Measurements from ENCODE around the gene ART5. TPM values are rescaled to one million over a fixed set of nuclear protein-coding genes. Genes with fewer than 3 reads are reported as not detected.
"Not testable (repeated sequence)": the region's sequence is repeated elsewhere in the genome, so short reads cannot be mapped to it uniquely, and the experiment has no call there.

The ART5 gene
- polyA plus RNA-seq, 6 donors from 2014 or later: not detected

DNA sequence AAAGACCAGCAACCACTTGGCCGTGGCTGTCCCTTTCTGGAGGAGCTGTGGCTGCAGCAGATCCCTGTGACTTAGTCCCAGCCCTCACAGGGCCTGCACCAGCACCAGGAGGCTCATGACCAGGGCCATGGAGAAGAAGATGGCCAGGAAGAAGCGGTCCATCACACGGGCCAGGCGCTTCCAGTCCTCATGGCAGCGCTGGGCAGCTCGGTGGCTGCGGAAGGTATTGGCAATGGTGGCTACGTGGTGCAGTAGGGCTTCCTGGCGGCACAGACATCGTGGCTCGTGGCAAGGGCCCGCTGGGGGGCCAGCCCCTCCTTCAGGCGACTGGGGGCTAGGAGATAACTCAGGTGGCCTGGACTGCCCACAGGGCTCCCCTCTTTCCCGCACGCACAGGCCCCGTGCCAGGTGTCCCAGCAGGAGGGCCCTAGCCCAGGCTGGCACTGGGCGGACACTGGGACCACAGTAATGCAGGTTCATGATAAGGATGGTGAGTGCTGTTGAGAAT, 24.3 kb upstream of the ART5 start:
- DNase-seq: no peak
- Mint-ChIP-seq H3K4me1 (peaks cover 0 to 4% (median 0%) of the 10 kb centered on the region in 3 donors), H3K4me3 (no peak overlapping the region), H3K36me3 (peaks cover 25 to 46% of the 10 kb centered on the region in 2 donors), H3K27ac (peak overlapping the region in 2 of 6 donors; percentile 53 to 73), H3K9me3 (no peaks in the 10 kb centered on the region), H3K27me3 (no peaks in the 10 kb centered on the region)
- no peak for ATAC-seq (ENCODE audit: low read depth in 2 of 2)

DNA sequence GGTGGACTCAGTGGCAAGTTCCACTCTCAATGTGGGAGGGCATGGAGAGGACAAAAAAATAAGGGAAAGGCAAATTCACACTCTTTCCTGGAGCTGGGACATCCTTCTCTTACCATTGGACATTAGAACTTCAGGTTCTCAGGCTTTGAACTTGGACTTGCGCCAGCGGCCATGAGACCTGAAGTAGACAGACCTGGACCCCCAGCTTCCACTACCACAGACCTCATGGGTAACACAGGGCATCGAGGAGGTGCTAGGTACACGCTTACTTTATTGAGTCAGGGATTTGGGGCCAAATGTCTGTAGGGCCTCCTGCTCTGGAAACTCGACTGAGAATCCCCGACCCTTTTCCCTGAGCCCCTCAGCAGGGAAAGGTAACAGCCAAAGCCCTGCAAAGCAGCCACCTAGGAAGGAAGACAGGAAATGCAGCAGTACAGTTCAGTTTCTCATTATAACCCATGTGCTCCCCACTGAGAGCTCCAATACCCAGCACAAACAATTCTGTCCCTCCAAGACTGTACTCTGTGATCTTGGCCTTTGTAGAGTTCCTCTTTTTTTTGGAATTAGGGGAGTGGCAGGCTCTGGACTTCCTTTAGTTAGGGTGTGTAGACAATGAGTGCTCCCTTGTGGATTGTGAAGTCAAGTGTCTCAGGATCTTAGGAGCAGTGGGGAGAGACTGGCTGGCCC, 23.7 kb upstream of the ART5 start:
- ATAC-seq (ENCODE audit: low read depth in 2 of 2) (no peak), DNase-seq (no peak)
- Mint-ChIP-seq H3K27me3 (no peaks in the 10 kb centered on the region), H3K4me1 (peaks cover 0 to 4% (median 0%) of the 10 kb centered on the region in 3 donors), H3K27ac (peak overlapping the region in 3 of 6 donors; percentile 28 to 75 (median 73)), H3K9me3 (no peaks in the 10 kb centered on the region), H3K4me3 (no peak overlapping the region), H3K36me3 (peaks cover 25 to 40% of the 10 kb centered on the region in 2 donors)

DNA sequence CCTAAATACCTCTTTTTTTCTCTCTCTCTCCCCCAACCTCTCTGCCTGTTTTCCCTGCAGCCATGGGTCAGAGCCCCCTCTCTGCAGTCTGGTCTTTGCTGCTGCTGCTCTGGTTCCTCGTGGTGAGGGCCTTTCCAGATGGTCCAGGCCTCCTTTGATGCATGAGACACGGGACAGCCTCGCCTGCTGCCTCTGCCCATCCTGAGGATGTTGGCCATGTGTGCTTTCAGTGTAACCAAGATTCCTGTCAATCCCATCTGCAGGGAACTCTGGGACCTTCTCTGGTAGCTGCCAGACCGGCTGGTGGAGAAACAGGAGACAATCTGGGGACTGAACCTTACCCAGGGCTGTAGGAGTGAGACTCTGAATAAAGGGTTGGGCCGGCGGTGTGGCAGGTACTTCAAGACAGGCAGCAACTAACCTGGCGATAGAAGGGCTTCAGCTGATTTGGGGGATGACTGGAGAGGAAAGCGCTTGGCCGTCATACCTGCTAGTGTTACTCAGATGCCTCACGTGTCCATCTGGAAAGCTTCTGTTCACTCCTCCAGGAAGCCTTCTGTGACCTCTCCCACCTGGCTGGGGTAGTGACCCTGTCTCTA, 22.3 kb upstream of the ART5 start:
- peaks cover 15 to 26% of the 10 kb centered on the region in 2 donors for H3K36me3 Mint-ChIP-seq
- no peaks in the 10 kb centered on the region for H3K9me3 Mint-ChIP-seq
- H3K27me3 Mint-ChIP-seq: peaks cover 0 to under 1% (median 0%) of the 10 kb centered on the region in 3 donors
- peaks cover 0 to 4% (median 0%) of the 10 kb centered on the region in 3 donors for H3K4me1 Mint-ChIP-seq
- H3K4me3 Mint-ChIP-seq: no peak overlapping the region
- DNase-seq (no peak), ATAC-seq (ENCODE audit: low read depth in 2 of 2) (no peak)
- peak overlapping the region in 2 of 6 donors; percentile 14 to 27 for H3K27ac Mint-ChIP-seq

DNA sequence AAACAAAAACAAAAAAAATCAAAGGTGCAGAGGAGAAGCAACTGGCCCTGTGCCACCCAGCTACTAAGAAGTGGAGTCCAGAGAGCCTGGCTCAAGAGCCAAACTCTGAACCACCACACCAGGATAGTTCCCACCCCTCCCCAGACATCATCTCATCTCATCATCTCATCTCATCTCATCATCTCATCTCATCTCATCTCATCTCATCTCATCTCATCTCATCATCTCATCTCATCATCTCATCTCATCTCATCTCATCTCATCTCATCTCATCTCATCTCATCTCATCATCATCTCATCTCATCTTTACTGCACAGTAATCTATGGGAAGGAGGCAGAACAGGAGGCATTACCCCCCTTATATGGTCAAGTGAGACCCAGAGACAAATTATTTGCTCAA, 21.1 kb upstream of the ART5 start:
- peaks cover 0 to 4% (median 0%) of the 10 kb centered on the region in 3 donors for H3K4me1 Mint-ChIP-seq
- no peak for ATAC-seq (ENCODE audit: low read depth in 2 of 2)
- no peak overlapping the region for H3K27ac Mint-ChIP-seq

DNA sequence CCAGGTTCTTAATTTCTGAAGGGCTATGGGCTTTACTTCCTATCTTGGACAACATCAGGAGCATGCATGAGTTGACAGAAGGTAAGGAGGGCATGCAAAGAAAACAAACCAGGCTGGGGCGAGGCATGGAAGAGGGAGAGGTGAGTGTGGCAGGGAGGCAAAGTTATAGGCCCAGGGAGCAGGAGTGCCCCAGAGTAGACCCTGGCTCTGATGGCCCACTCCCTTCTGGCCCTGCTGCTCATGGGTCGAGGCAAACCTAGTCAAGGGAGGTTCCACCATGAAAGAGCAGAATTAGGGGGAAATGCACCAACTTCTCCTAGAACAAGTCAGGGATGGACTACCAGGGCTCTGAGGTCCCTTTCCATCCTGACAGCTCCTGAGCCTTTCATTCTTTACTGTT, 19.2 kb upstream of the ART5 start:
- Mint-ChIP-seq H3K27ac (no peak overlapping the region), H3K4me1 (peaks cover 0 to 4% (median 0%) of the 10 kb centered on the region in 3 donors), H3K4me3 (no peak overlapping the region), H3K27me3 (peaks cover 8 to 12% (median 10%) of the 10 kb centered on the region in 3 donors), H3K9me3 (no peaks in the 10 kb centered on the region), H3K36me3 (peaks cover 11 to 13% of the 10 kb centered on the region in 2 donors)
- ATAC-seq (ENCODE audit: low read depth in 2 of 2): no peak
- no peak for DNase-seq

More for the DNA sequence above, 21.1 kb upstream of the ART5 start:
- Mint-ChIP-seq H3K27me3 (peaks cover 6 to 10% (median 8%) of the 10 kb centered on the region in 3 donors), H3K4me3 (no peak overlapping the region), H3K9me3 (no peaks in the 10 kb centered on the region), H3K36me3 (peaks cover 12 to 17% of the 10 kb centered on the region in 2 donors)
- no peak for DNase-seq

DNA sequence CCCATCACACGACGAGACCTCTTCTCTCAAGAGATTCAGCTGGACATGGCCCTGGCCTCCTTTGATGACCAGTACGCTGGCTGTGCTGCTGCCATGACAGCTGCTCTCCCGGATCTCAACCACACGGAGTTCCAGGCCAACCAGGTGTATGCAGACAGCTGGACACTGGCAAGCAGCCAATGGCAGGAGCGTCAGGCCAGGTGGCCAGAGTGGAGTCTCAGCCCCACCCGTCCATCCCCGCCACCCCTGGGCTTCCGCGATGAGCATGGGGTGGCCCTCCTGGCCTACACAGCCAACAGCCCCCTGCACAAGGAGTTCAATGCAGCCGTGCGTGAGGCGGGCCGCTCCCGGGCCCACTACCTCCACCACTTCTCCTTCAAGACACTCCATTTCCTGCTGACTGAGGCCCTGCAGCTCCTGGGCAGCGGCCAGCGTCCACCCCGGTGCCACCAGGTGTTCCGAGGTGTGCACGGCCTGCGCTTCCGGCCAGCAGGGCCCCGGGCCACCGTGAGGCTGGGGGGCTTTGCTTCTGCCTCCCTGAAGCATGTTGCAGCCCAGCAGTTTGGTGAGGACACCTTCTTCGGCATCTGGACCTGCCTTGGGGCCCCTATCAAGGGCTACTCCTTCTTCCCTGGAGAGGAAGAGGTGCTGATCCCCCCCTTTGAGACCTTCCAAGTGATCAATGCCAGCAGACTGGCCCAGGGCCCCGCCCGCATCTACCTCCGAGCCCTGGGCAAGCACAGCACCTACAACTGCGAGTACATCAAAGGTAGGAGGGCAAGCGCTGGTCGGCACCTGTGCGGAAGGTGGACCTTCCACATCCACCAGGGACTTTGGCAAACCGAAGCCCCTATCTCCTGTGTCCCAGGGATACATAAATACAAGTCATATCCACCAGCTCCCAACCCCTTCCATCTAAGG, 18.1 kb upstream of the ART5 start:
- Mint-ChIP-seq H3K27ac (peak overlapping the region in 1 of 6 donors; percentile 35), H3K27me3 (peaks cover 8 to 15% (median 10%) of the 10 kb centered on the region in 3 donors), H3K4me3 (no peak overlapping the region), H3K4me1 (peaks cover 0 to 4% (median 0%) of the 10 kb centered on the region in 3 donors), H3K9me3 (no peaks in the 10 kb centered on the region), H3K36me3 (peaks cover 0 to 6% of the 10 kb centered on the region in 2 donors)
- DNase-seq: no peak
- no peak for ATAC-seq (ENCODE audit: low read depth in 2 of 2)

DNA sequence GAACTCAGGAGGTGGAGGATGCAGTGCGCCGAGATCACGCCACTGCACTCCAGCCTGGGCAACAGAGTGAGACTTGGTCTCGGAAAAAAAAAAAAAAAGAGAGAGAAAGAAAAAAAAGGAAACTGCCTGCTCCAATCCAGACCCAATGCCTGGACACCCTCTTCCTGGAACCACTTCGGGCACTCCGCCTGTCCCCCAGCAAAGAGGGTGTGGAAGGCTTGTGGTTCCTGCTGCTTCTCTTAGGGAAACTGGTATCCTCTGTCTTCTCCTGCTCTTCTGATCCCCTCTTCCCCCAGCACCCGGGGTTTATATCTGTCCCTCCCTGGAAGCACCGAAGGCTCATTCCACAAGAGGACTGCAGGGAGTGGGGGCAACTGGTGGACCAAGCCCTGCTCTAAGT, 16.5 kb upstream of the ART5 start:
- DNase-seq (no peak), ATAC-seq (ENCODE audit: low read depth in 2 of 2) (no peak)
- Mint-ChIP-seq H3K36me3 (no peaks in the 10 kb centered on the region), H3K9me3 (no peaks in the 10 kb centered on the region), H3K27me3 (peaks cover 8 to 15% (median 10%) of the 10 kb centered on the region in 3 donors), H3K27ac (no peak overlapping the region), H3K4me1 (peaks cover 0 to 4% (median 0%) of the 10 kb centered on the region in 3 donors), H3K4me3 (no peak overlapping the region)

DNA sequence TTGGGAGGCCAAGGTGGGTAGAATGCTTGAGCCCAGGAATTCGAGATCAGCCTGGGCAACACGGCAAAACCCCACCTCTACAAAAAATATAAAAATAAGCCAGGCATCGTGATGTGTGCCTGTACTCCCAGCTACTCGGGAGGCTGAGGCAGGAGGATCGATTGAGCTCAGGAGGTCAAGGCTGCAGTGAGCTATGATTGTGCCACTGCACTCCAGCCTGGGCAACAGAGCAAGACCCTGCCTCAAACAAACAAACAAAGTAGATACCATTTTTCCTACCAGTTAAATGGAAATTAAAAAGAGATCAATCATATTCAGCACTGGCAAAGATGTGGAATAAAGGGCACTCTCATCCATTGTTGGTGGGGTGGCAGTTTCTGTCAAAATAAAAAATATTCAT, 15.5 kb upstream of the ART5 start:
- H3K4me1 Mint-ChIP-seq; DNase-seq; ATAC-seq (ENCODE audit: low read depth in 2 of 2); H3K9me3 Mint-ChIP-seq; H3K4me3 Mint-ChIP-seq; H3K36me3 Mint-ChIP-seq: not testable (repeated sequence)
- Mint-ChIP-seq H3K27me3 (peaks cover 8 to 15% (median 10%) of the 10 kb centered on the region in 3 donors), H3K27ac (peak overlapping the region in 1 of 6 donors; percentile 42)

DNA sequence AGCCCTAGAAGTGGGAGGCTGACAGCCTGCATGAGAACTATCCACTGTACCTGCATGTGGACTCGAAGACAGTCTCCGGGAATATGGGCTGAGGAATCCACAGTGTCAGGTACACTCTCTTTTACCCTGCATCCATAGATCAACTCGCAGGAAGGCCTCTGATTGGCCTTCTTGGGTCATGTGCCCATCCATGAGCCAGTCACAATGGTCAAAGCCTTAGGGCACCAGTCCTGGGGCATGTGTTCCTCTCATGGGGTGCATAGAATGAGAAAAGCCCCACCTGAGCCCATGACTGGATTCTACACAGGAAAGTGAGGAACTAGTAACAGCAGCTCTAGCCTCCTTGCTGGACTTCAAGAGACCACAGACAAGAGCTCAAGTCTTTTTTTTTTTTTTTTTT, 13.8 kb upstream of the ART5 start:
- H3K36me3 Mint-ChIP-seq: no peaks in the 10 kb centered on the region
- no peaks in the 10 kb centered on the region for H3K9me3 Mint-ChIP-seq
- H3K4me1 Mint-ChIP-seq: no peaks in the 10 kb centered on the region
- DNase-seq (no peak), ATAC-seq (ENCODE audit: low read depth in 2 of 2) (no peak)
- peaks cover 10 to 29% (median 22%) of the 10 kb centered on the region in 3 donors for H3K27me3 Mint-ChIP-seq
- H3K4me3 Mint-ChIP-seq: no peak overlapping the region
- H3K27ac Mint-ChIP-seq: no peak overlapping the region

DNA sequence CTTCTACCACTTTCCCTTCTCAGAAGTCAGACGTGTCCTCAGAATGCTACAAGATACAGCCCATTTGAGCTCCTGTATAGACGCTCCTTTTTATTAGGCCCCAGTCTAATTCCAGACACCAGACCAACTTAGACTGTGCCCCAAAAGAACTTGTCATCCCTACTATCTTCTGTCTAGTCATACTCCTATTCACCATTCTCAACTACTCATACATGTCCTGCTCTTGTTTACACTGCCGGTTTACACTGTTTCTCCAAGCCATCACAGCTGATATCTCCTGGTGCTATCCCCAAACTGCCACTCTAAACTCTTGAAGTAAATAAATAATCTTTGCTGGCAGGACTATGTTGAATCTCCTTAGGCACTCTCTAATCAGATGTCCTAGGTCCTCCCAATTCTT, 10.7 kb upstream of the ART5 start:
- not testable (repeated sequence) for H3K4me3 Mint-ChIP-seq; H3K9me3 Mint-ChIP-seq; H3K27ac Mint-ChIP-seq; H3K36me3 Mint-ChIP-seq; H3K4me1 Mint-ChIP-seq; DNase-seq; ATAC-seq (ENCODE audit: low read depth in 2 of 2)
- H3K27me3 Mint-ChIP-seq: peaks cover 0 to 47% (median 43%) of the 10 kb centered on the region in 3 donors

DNA sequence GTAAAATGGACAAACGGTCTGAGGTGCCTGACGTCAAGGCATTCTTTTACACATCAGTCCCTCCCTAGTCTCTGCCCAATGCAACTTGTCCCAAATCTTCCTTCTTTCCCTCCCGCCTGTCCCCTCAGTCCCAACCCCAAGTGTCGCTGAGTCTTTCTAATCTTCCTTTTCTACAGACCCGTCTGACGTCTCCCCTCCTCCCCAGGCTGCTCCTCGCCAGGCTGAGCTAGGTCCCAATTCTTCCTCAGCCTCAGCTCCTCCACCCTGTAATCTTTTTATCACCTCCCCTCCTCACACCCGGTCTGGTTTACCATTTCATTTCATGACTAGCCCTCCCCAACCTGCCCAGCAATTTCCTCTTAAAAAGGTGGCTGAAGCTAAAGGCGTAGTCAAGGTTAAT, 7.6 kb upstream of the ART5 start:
- not testable (repeated sequence) for H3K4me1 Mint-ChIP-seq; H3K9me3 Mint-ChIP-seq; H3K4me3 Mint-ChIP-seq; H3K36me3 Mint-ChIP-seq; DNase-seq; ATAC-seq (ENCODE audit: low read depth in 2 of 2)
- Mint-ChIP-seq H3K27ac (peak overlapping the region in 1 of 6 donors; percentile 67), H3K27me3 (peaks cover 18 to 69% (median 60%) of the 10 kb centered on the region in 3 donors)

DNA sequence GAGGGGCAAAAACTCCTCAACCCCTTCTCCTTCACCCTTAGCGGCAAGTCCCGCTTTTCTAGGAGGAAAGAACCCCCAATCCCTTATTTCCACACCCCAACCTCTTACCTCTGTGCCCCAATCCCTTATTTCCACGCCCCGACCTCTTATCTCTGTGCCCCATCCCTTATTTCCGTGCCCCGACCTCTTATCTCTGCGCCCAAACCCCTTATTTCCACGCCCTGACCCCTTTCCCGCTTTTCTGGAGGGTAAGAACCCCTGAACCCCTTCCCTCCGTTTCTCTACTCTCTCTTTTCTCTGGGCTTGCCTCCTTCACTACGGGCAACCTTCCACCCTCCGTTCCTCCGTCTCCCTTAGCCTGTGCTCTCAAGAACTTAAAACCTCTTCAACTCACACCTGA, 7.1 kb upstream of the ART5 start:
- not testable (repeated sequence) for H3K27ac Mint-ChIP-seq; H3K4me1 Mint-ChIP-seq; ATAC-seq (ENCODE audit: low read depth in 2 of 2); H3K4me3 Mint-ChIP-seq; DNase-seq
- Mint-ChIP-seq H3K9me3 (peaks cover 0 to 11% (median 2%) of the 10 kb centered on the region in 7 donors), H3K36me3 (peaks cover 0 to 11% of the 10 kb centered on the region in 2 donors), H3K27me3 (peaks cover 23 to 74% (median 62%) of the 10 kb centered on the region in 3 donors)

DNA sequence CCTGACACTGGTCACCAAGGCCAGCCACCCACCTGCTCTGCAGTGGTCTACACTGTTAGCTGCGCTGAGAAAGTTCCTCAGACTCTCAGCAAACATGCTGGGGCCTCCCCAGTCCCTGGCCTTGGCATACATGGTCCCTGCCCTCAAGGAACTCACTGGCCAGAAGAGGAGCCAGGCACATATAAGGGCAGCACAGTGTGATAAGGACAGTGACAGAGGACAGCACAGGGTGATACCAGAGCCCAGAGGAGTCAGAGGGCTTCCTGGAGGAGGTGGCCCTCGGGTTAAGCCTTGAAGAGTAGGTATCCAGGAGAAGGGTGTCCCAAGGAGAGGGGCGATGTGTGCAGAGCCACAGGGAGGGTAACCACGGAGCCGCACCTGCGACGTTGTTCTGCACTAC, 3.8 kb upstream of the ART5 start:
- H3K27ac Mint-ChIP-seq: no peak overlapping the region
- peaks cover 6 to 12% (median 10%) of the 10 kb centered on the region in 3 donors for H3K4me1 Mint-ChIP-seq
- ATAC-seq (ENCODE audit: low read depth in 2 of 2) (no peak), DNase-seq (no peak)
- peaks cover 44 to 82% (median 53%) of the 10 kb centered on the region in 3 donors for H3K27me3 Mint-ChIP-seq
- H3K9me3 Mint-ChIP-seq: peaks cover 0 to 11% (median 2%) of the 10 kb centered on the region in 7 donors
- H3K4me3 Mint-ChIP-seq: no peak overlapping the region
- H3K36me3 Mint-ChIP-seq: peaks cover 0 to 18% of the 10 kb centered on the region in 2 donors

Data from naive B cell (primary cell).